Measurements from ENCODE around the gene LRRC73.

Gene LRRC73

DNA sequence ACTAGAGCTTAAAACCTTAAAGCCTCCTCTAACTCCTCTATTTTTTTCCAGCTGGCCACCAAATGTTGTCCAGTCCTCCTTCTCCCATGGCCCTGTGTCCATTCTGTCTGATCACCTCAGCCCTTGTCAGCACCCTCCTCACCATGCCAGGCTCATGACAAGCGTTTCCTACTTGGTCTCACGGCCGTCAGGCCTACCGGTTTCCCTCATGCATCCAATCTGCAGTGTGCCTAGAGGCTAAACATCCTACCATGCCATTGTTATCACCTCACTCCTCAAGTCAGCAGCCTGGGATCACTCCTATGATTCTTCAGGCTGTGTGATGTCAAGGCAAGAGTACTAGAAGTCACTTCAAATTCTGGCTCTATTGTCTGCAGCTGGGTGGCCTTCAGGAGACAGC, 42.4 kb downstream of the LRRC73 start:
- TF ChIP-seq CEBPB (IDR thresholded peaks at IDR 0.05) (no peak), EP300 (IDR thresholded peaks at IDR 0.05; ENCODE audit: borderline replicate concordance) (no peak), EGR1 (IDR thresholded peaks at IDR 0.05) (no peak)
- TF ChIP-seq, protein P1, sequence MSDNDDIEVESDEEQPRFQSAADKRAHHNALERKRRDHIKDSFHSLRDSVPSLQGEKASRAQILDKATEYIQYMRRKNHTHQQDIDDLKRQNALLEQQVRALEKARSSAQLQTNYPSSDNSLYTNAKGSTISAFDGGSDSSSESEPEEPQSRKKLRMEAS (IDR thresholded peaks at IDR 0.05) = no peak

- no peak for TF ChIP-seq EP300 (IDR thresholded peaks at IDR 0.05; ENCODE audit: borderline replicate concordance)
- TF ChIP-seq TEAD4 (IDR thresholded peaks at IDR 0.05) = no peak
- TF ChIP-seq RAD21 (IDR thresholded peaks at IDR 0.05; ENCODE audit: low read depth) = no peak
- TF ChIP-seq CREB1 (IDR thresholded peaks at IDR 0.05; ENCODE audit: low read depth) = no peak
- no peak for TF ChIP-seq FOXM1 (IDR thresholded peaks at IDR 0.05; ENCODE audit: borderline replicate concordance, low read depth)
- TF ChIP-seq, protein P2, sequence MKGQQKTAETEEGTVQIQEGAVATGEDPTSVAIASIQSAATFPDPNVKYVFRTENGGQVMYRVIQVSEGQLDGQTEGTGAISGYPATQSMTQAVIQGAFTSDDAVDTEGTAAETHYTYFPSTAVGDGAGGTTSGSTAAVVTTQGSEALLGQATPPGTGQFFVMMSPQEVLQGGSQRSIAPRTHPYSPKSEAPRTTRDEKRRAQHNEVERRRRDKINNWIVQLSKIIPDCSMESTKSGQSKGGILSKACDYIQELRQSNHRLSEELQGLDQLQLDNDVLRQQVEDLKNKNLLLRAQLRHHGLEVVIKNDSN (IDR thresholded peaks at IDR 0.05) = no peak
- no peak for TF ChIP-seq CEBPB (IDR thresholded peaks at IDR 0.05)
- no peak for TF ChIP-seq TCF12 (IDR thresholded peaks at IDR 0.05; ENCODE audit: low read depth)
- TF ChIP-seq, protein P1 (IDR thresholded peaks at IDR 0.05) = no peak
- TF ChIP-seq TAF1 (IDR thresholded peaks at IDR 0.05; ENCODE audit: low read depth) = no peak
- TF ChIP-seq ZBTB7A (IDR thresholded peaks at IDR 0.05; ENCODE audit: low read depth) = no peak
- TF ChIP-seq, protein P3, sequence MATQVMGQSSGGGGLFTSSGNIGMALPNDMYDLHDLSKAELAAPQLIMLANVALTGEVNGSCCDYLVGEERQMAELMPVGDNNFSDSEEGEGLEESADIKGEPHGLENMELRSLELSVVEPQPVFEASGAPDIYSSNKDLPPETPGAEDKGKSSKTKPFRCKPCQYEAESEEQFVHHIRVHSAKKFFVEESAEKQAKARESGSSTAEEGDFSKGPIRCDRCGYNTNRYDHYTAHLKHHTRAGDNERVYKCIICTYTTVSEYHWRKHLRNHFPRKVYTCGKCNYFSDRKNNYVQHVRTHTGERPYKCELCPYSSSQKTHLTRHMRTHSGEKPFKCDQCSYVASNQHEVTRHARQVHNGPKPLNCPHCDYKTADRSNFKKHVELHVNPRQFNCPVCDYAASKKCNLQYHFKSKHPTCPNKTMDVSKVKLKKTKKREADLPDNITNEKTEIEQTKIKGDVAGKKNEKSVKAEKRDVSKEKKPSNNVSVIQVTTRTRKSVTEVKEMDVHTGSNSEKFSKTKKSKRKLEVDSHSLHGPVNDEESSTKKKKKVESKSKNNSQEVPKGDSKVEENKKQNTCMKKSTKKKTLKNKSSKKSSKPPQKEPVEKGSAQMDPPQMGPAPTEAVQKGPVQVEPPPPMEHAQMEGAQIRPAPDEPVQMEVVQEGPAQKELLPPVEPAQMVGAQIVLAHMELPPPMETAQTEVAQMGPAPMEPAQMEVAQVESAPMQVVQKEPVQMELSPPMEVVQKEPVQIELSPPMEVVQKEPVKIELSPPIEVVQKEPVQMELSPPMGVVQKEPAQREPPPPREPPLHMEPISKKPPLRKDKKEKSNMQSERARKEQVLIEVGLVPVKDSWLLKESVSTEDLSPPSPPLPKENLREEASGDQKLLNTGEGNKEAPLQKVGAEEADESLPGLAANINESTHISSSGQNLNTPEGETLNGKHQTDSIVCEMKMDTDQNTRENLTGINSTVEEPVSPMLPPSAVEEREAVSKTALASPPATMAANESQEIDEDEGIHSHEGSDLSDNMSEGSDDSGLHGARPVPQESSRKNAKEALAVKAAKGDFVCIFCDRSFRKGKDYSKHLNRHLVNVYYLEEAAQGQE (IDR thresholded peaks at IDR 0.05; ENCODE audit: low read depth) = no peak
- no peak for TF ChIP-seq NFIC (IDR thresholded peaks at IDR 0.05)
Measured at GRCh38 chr6:43465948-43466347, 44.2 kb downstream of the LRRC73 start.

GRCh38 chr6:43464337-43464736, 45.8 kb downstream of the LRRC73 start:
- no peak for TF ChIP-seq TEAD4 (IDR thresholded peaks at IDR 0.05)
- no peak for TF ChIP-seq NFIC (IDR thresholded peaks at IDR 0.05)

DNA sequence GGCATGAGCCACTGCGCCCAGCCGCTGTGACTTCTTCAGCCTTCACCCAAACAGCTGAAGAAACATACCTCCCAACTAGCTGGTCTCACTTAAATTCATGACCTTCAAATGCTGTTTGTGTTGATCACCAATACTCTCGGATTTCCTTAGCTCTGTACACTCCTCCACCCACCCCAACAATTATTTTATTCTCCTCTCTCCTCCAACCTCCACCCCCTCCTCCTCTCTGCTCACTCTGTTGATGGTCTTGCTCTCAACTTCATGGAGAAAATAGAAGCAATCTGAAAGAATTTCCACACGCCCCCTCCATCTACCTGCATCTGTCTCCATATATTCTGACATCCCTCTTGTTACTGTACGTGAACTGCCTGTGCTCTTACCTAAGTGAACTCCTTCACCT, 48.2 kb downstream of the LRRC73 start:
- TF ChIP-seq EP300 (IDR thresholded peaks at IDR 0.05; ENCODE audit: borderline replicate concordance) (no peak), TEAD4 (IDR thresholded peaks at IDR 0.05) (no peak), EGR1 (IDR thresholded peaks at IDR 0.05) (no peak)
- TF ChIP-seq, protein P2 (IDR thresholded peaks at IDR 0.05) = no peak

- TF ChIP-seq TEAD4 (IDR thresholded peaks at IDR 0.05) (no peak), EGR1 (IDR thresholded peaks at IDR 0.05) (no peak), CREB1 (IDR thresholded peaks at IDR 0.05; ENCODE audit: low read depth) (no peak), TAF1 (IDR thresholded peaks at IDR 0.05; ENCODE audit: low read depth) (no peak), EP300 (IDR thresholded peaks at IDR 0.05; ENCODE audit: borderline replicate concordance) (no peak), NFIC (IDR thresholded peaks at IDR 0.05) (no peak)
- TF ChIP-seq, protein P3 (IDR thresholded peaks at IDR 0.05; ENCODE audit: low read depth) = no peak
Measured at GRCh38 chr6:43460032-43460431, 50.1 kb downstream of the LRRC73 start.

GRCh38 chr6:43459535-43459934, 50.6 kb downstream of the LRRC73 start:
- TF ChIP-seq, protein P1 (IDR thresholded peaks at IDR 0.05) = no peak
- TF ChIP-seq NFIC (IDR thresholded peaks at IDR 0.05) = no peak
- TF ChIP-seq TCF12 (IDR thresholded peaks at IDR 0.05; ENCODE audit: low read depth) = no peak
- no peak for TF ChIP-seq ZBTB7A (IDR thresholded peaks at IDR 0.05; ENCODE audit: low read depth)
- no peak for TF ChIP-seq EGR1 (IDR thresholded peaks at IDR 0.05)
- no peak for TF ChIP-seq FOXM1 (IDR thresholded peaks at IDR 0.05; ENCODE audit: borderline replicate concordance, low read depth)
- TF ChIP-seq, protein P2 (IDR thresholded peaks at IDR 0.05) = no peak
- TF ChIP-seq RAD21 (IDR thresholded peaks at IDR 0.05; ENCODE audit: low read depth) = no peak
- TF ChIP-seq YY1 (IDR thresholded peaks at IDR 0.05; ENCODE audit: low read depth) = no peak
- TF ChIP-seq, protein P3 (IDR thresholded peaks at IDR 0.05; ENCODE audit: low read depth) = no peak
- TF ChIP-seq TEAD4 (IDR thresholded peaks at IDR 0.05) = no peak
- TF ChIP-seq CREB1 (IDR thresholded peaks at IDR 0.05; ENCODE audit: low read depth) = no peak
- no peak for TF ChIP-seq CEBPB (IDR thresholded peaks at IDR 0.05)
- no peak for TF ChIP-seq TAF1 (IDR thresholded peaks at IDR 0.05; ENCODE audit: low read depth)
- TF ChIP-seq EP300 (IDR thresholded peaks at IDR 0.05; ENCODE audit: borderline replicate concordance) = no peak
